ENCODE results near the gene DAP. TPM values are rescaled to one million over a fixed set of nuclear protein-coding genes. Genes with fewer than 3 reads are reported as not detected.

The DAP gene
- total RNA-seq, 1 donor from 2014 or later = 235 TPM

- Mint-ChIP-seq H3K4me1 (ENCODE audit: low read depth) (peaks cover 17% of the 10 kb centered on the region), H3K36me3 (ENCODE audit: low read depth) (peaks cover 24% of the 10 kb centered on the region), H3K27me3 (ENCODE audit: low read depth) (no peaks in the 10 kb centered on the region), H3K4me3 (ENCODE audit: unreplicated experiment) (no peak overlapping the region), H3K9me3 (ENCODE audit: low read depth) (peaks cover 8% of the 10 kb centered on the region), H3K27ac (ENCODE audit: unreplicated experiment) (no peak overlapping the region)
- no peak for TF ChIP-seq CTCF (IDR thresholded peaks at IDR 0.05)
- no peak for DNase-seq (ENCODE audit: low spot score)
Observed at GRCh38 chr5:10734832-10735523, 26.1 kb downstream of the DAP start.

GRCh38 chr5:10734037-10734709 lies 26.9 kb downstream of the DAP start:
- Mint-ChIP-seq H3K4me1 (ENCODE audit: low read depth) (peaks cover 23% of the 10 kb centered on the region), H3K4me3 (ENCODE audit: unreplicated experiment) (no peak overlapping the region), H3K9me3 (ENCODE audit: low read depth) (peaks cover 6% of the 10 kb centered on the region), H3K36me3 (ENCODE audit: low read depth) (peaks cover 21% of the 10 kb centered on the region), H3K27me3 (ENCODE audit: low read depth) (no peaks in the 10 kb centered on the region), H3K27ac (ENCODE audit: unreplicated experiment) (peak overlapping the region; percentile 49)
- DNase-seq (ENCODE audit: low spot score) = no peak
- TF ChIP-seq CTCF (IDR thresholded peaks at IDR 0.05) = no peak

- H3K4me3 Mint-ChIP-seq (ENCODE audit: unreplicated experiment) = no peak overlapping the region
- TF ChIP-seq CTCF (IDR thresholded peaks at IDR 0.05) = no peak
- DNase-seq (ENCODE audit: low spot score) = no peak
- peaks cover 24% of the 10 kb centered on the region for H3K4me1 Mint-ChIP-seq (ENCODE audit: low read depth)
- H3K9me3 Mint-ChIP-seq (ENCODE audit: low read depth) = peaks cover 3% of the 10 kb centered on the region
- H3K27me3 Mint-ChIP-seq (ENCODE audit: low read depth) = no peaks in the 10 kb centered on the region
- H3K27ac Mint-ChIP-seq (ENCODE audit: unreplicated experiment) = peak overlapping the region; percentile 10
- H3K36me3 Mint-ChIP-seq (ENCODE audit: low read depth) = peaks cover 20% of the 10 kb centered on the region
Observed at GRCh38 chr5:10733426-10733825, 27.6 kb downstream of the DAP start.

- peaks cover 15% of the 10 kb centered on the region for H3K36me3 Mint-ChIP-seq (ENCODE audit: low read depth)
- H3K4me1 Mint-ChIP-seq (ENCODE audit: low read depth) = peaks cover 30% of the 10 kb centered on the region
Observed at GRCh38 chr5:10731913-10732312, 29.1 kb downstream of the DAP start.

GRCh38 chr5:10730043-10730351 lies 31.0 kb downstream of the DAP start:
- Mint-ChIP-seq H3K27me3 (ENCODE audit: low read depth) (no peaks in the 10 kb centered on the region), H3K4me3 (ENCODE audit: unreplicated experiment) (no peak overlapping the region), H3K9me3 (ENCODE audit: low read depth) (no peaks in the 10 kb centered on the region), H3K36me3 (ENCODE audit: low read depth) (peaks cover 14% of the 10 kb centered on the region), H3K4me1 (ENCODE audit: low read depth) (peaks cover 42% of the 10 kb centered on the region), H3K27ac (ENCODE audit: unreplicated experiment) (no peak overlapping the region)
- no peak for DNase-seq (ENCODE audit: low spot score)
- TF ChIP-seq CTCF (IDR thresholded peaks at IDR 0.05) = no peak

More at GRCh38 chr5:10731913-10732312, 29.1 kb downstream of the DAP start:
- Mint-ChIP-seq H3K4me3 (ENCODE audit: unreplicated experiment) (no peak overlapping the region), H3K27ac (ENCODE audit: unreplicated experiment) (no peak overlapping the region), H3K9me3 (ENCODE audit: low read depth) (no peaks in the 10 kb centered on the region), H3K27me3 (ENCODE audit: low read depth) (no peaks in the 10 kb centered on the region)
- no peak for DNase-seq (ENCODE audit: low spot score)
- no peak for TF ChIP-seq CTCF (IDR thresholded peaks at IDR 0.05)
